NT2/D1 (cell line): ENCODE results near the gene SYNDIG1.

Source experiments
- YY1 ChIP-seq: IDR thresholded peaks from 2 replicates; pipeline ENCODE4 v1.6.1; 2011; ENCODE audit not compliant: insufficient read length, insufficient read depth
- ZNF274 ChIP-seq: IDR thresholded peaks from 2 replicates; pipeline ENCODE4 v1.6.1; 2011; ENCODE audit warnings: mild to moderate bottlenecking, low read depth, low read length

GRCh38 chr20:24506696-24507095 lies 37.3 kb downstream of the SYNDIG1 start:
- TF ChIP-seq YY1, result no peak
- TF ChIP-seq ZNF274, result no peak
